GM19438 (cell line): ENCODE data around the gene SP6.

Source experiments
- ATAC-seq: cut with Tn5 transposase; IDR thresholded peaks from one replicate; pipeline ENCODE4 v1.9.1; 2021; ENCODE audit warnings: low read depth; ENCODE audit not compliant: unreplicated experiment

The SP6 gene

DNA sequence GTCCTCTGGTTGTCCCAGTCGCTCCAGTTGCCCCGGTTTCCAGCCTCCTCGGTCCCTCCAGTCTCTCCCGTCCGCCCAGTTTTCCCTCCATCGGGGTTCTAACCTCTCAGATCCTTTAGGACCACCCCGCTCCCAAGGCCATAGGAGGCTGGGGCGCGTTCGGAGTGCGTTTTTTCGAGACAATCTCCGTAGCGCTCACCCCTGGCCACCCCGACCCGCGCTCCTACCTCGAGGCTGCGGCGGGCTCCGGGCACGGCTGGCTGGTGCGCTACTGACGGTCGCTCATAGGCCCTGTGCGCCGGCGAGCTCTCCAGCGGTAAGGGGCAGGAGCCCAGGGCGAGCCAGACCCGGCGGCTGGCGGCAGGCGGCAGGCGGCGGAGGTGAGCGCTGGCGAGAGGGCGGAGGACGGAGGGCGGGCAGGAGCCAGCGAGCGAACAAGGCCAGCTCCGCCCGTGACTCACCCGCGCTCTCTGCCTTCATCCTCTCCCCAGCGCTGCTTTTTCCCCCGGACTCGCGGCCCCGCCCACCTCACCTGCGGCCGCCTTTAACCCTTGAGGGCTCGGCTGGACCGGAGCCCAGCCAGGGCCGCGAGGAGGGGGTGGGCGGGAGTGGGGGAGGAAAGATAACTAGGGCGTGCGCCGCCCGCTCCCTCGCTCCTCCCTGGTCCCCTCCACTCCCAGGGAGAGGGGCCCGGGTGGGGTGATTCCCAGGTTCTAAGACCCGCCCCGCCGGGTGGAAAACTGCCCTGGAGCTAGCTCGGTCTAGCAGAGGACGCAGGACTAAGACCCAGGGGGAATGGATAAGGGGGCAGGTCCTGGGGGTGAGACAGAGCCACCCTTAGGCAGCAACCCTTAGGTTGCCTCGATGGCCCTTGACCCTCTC is at the start of gene SP6:
Gene SP6, minus strand, starts transcription at position 472 of the 882 bp plus-strand sequence. CDS start 2,734 bp downstream, outside the sequence.
- no peak for ATAC-seq

DNA sequence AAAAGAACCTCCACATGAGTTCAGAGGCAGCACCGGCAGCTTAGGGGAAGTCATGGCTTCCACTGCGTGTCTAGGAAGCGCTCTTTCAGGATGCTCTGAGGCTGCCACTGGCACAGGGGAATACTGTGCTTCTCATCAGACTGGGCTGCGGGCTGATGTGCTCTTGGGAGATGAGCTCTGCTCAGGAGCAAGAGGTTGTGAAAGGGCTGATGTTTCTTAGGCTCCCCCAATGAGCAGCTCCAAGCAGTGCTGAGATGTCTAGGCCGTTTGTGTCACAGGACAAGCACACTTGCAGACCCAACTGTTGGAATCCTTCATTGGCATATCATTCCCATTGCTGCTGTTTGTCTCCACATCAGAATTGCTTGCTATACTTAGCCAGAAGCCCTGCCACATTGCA is 48.7 kb upstream of the SP6 start:
- ATAC-seq = no peak

DNA sequence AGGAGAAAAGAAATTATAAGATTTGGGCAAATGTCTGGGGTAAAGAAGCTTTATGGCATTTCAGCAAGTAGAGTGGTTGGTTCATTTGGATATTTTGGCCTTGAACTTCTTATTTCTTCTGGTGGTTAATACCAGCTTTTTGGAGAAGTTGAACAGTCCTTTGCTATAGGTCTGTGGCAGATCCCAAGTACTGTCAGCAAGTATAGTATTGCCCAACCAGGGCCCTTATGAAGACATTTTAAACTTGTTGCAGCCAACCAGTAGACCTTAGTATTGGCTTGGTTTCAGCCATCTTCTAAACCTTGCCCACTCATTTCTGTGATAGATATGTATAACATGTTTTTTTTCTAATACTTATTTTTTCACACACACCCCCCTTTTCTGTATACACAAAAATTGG is 47.3 kb upstream of the SP6 start:
- ATAC-seq = no peak

DNA sequence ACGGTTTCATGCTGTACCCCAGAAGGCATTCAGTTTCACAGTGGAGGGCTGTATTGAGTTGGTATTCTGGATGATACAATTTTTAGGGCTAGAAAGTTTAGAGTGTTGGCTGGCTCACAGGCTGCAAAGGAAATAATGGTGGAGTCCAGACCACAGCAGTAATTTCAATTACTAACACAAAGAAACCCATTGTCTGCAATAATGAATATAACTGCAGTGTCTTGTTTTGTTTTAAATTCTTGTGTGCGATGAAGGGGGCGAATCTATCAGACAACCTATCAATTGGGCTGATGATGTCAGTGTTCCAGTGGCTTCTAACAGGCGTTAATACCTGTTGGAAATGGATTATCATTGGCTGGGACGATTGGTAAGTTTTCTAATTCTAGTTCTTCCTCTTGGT is 46.6 kb upstream of the SP6 start:
- no peak for ATAC-seq

DNA sequence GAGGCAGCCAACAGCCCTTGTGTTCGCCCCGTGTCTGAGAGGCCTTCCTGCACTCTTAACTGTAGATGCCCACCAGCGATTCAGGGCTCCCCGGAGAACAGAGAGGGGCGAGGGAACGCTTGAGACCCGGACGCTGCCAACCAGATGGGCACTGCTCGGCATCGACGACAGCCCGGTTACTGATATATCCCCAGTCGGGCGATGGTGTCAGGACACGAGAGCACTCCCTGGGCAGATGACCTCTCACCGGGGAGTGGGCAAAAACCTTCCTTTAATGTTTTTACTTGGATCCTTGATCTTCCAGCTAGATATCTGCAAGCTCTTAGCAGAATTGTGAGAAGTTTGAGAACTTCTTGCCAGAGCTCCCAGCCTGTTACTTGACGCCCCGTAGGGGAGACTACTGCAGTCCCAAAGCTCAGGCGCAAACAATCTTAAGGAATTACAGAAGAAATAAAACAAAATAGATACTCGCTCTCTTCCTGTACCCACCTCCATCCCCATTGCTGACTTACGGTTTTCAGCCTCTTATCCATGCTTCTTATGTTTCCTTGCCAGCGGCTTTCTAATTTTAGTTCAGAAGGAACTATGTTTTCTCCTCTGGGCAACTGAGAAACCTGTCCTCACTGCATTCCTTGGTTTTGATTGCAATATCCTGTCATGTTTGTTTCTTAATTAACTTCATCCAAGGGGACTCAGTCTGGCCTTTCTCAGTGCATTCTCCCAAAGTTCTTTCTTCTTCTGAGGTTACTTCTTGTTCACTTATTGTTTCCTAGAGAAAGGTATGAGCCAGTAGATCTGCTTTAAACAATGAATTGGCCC is 45.9 kb upstream of the SP6 start:
- ATAC-seq = no peak

DNA sequence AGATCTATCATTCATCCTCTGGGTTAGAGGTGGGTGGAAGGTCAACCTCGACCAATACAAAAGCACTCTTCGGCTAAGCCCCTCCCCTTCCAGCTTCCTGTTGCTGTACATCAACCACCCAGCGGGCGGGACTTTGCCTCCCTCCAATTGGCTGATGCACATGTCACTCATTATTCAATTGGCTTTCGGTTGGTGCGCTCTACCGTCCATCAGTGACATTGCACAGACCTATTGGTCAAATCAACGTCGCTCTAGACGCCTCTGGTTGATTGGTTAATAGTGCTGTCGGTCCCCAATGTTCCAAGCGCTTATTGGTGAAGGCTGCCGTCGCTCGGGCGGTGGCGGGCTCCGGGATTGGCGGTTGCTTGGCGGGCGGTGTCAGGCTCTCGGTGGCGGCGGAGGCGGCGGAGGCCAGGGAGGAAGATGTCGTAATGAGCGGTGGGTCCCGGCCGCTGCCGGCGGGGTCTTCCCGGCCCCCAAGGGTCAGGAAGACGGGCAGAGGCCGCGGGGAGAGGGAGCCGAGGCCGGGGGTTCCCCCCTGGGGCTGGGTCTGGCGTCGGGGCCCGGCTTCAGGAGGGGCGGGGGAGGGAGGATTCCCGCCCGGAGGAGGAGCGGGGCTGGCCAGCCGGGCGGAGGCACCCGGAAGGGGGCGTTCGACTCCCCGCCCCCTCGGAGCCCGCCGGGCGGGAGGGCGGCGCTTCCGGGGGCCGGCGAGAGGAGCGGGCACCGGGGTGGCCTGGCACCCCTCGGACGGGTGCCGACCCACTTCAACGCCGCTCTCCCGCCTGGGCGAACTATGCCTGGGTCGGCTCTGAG is 45.1 kb upstream of the SP6 start, which contains the start of gene SP2:
Gene SP2, plus strand, starts transcription at position 381 of the 816 bp plus-strand sequence. Its CDS starts 51 bp downstream, at position 432.
- peak; percentile 90 for ATAC-seq

DNA sequence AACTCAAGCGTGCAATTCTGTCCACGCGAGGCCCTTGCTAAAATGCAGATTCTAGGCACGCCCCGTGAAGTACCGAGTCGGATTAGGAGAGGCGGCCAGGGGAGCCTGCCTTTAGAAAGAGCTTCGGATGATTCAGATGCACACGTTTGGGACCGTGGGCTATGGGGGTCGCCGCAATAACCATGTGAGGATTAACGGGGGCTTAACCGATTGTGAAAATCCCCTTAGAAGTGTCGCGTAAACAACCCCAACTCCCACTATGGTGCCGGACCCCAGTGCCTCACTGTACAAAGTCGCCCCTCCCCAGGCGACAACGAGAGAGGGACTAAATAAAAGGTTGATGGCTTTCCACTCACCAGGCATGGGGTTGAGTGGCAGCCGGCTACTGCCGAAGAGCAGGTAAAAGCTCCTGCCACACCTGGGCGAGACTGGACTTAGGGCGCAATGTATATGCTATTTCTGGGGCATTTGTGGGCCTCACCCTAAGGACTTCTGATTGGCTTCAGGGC is 44.4 kb upstream of the SP6 start:
- no peak for ATAC-seq

DNA sequence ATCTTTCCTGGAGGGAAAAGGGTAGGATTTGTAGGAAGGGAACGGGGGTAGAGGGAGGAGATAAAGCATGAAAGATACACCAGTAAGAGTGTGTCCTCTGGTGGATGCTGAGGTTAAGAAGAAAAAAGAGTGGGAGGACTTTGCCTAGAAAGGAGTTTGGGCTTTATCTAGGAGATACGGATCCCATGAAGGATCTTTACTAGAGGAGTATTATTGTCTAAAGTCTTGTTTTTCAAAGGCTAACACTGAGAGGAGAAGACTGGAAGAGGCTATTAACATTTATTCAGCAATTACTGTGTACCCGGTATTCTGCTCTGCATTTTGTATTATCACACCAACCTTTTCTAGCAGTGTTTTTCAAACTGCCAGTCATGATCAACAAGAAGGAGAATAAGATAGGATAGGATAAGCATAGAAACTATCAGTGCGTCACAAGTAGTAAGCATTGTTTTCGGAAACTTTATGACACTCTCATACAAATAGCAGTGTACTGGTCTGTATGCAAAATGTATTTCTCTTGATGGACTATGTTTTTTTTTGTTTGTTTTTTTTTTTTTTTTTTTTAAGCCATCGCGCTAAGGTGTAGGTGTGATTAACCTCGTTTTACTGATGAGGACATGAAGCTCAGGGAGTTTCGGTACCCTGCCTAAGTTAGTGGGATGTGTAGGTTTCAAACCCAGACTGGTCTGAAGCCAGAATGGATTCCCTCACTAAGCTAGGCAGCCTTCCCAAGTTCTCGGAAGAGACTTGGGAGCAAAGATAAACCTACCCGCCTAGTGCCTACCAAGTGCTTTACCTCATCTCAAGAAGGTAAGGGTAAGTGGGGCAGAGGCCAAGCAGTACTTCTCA is 43.8 kb upstream of the SP6 start:
- ATAC-seq = no peak

DNA sequence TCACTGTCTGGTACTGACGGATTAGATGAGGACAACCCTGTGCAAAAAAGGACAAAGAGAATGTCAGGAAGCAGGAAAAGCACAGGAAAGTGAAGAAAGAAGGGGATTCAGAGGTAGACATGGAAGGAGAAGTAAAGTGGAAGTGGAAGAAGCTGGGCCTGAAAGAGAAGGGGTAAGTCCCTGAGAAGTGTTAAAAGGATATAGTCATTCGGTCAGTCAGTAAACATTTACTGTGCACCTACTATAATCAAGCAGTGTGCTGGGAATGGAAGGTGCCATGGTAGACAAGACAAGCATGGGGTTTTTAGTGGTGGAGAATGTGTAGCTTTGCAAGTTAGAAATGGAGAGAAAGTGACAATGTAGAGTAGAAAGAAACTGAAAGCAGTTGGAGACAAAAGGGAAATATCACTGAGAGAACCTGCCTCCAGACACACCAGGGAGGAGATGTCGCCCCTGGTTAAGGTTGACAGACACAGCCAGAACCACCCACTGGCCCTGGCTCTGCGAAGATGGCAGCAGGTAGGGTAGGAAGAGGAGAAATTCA is 40.7 kb upstream of the SP6 start:
- ATAC-seq = no peak

DNA sequence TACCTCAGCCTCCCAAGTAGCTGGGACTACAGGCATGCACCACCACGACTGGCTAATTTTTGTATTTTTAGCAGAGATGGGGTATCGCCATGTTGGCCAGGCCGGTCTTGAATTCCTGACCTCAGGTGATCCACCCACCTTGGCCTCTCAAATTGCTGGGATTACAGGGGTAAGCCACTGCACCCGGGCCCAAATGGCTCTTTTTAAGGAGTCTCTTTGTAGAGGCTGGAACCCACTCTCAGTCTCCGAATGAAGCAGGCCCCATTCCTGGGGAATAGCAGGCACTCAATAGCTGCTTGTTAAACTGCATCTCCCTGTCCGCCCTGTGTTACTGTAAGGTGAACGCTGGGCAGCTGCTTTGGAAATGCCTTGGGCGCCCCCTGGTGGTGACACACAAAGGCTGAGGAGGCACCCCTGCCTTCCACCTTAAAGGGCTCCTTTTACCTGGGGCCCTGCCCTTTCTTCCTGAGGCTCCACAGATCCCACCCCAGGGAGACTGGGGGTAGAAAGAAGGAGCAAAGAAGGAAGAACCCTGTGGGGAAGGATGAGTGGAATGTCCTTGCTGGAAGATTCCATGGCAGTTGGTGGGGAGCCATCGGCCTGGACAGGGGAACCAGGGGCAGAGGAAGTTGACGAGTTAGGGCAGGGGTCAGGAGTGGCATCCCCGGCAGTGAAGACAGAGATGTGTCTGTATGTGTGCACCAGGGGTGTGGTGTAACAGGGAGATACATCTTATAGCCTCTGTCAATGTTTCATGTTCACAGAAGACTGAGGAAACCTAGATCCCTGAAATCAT is 39.0 kb upstream of the SP6 start:
- no peak for ATAC-seq

DNA sequence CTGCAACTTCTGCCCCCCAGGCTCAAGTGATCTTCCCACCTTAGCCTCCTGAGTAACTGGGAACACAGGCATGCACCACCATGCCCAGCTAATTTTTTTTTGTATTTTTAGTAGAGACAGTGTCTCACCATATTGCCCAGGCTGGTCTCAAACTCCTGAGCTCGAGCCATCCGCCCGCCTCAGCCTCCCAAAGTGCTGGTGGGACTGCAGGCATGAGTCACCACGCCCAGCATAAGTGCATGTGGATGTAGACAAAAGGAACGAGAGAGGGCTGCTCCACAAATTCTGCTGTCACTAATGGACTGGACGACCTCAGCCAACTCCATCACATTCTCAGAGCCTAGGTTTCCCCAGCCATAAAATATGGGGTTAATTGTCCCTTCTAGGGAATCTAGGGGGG is 37.3 kb upstream of the SP6 start:
- ATAC-seq = no peak

DNA sequence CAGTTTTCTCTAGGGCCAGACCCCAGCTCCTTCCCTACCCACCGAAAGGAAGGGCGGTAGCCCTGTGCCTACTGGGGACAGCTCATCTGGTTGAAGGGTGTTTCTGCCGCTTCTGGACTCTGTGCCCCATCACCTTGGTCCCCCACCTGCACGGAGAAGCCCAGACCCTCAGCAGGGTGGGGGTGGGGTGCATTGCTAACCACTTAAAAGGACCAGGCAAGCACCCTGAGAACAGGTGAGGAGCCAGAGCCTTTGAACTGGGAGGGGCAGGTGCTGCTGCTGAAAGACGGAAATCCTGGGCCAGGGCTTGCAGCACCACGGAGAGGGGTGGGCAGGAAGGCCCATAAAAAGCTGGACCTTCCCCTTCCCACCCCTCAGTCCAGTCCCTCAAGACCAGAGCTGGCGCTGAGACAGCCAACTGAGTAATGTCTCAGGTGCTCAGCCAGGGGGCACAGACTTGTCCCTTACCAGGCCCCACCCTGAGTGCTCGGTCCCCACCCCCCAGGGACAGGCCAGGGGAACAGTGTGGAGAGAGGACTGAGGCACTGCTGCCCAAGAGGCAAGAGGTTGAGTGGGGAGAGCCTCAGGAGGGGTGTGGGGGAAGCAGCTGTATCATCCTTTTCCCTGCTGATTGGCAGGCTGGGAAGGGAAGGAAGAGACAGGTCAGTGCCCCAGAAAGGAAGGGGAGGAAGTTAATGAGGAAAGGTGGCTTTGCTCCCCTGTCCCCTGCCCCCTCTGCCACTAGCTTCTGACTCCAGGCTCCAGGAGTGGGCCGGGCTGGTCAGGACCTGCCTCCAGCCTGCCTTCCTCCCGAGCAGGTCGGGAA is 34.2 kb upstream of the SP6 start:
- no peak for ATAC-seq

DNA sequence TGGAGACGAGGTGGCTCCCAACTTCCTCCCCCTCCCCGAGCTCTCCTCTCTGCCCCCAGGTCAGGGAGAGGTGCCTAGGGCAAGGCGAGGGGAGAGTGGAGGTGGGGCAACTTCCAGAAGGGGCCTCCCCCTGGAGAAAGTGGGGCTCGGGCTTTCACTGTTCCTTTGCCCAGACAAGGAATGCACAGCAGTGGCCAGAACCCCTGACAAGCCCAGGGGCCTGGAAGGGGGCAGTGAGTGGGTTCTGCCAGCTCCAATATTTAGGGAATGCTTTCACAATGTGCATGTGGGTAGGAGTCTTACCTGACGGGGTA is 33.4 kb upstream of the SP6 start:
- no peak for ATAC-seq

DNA sequence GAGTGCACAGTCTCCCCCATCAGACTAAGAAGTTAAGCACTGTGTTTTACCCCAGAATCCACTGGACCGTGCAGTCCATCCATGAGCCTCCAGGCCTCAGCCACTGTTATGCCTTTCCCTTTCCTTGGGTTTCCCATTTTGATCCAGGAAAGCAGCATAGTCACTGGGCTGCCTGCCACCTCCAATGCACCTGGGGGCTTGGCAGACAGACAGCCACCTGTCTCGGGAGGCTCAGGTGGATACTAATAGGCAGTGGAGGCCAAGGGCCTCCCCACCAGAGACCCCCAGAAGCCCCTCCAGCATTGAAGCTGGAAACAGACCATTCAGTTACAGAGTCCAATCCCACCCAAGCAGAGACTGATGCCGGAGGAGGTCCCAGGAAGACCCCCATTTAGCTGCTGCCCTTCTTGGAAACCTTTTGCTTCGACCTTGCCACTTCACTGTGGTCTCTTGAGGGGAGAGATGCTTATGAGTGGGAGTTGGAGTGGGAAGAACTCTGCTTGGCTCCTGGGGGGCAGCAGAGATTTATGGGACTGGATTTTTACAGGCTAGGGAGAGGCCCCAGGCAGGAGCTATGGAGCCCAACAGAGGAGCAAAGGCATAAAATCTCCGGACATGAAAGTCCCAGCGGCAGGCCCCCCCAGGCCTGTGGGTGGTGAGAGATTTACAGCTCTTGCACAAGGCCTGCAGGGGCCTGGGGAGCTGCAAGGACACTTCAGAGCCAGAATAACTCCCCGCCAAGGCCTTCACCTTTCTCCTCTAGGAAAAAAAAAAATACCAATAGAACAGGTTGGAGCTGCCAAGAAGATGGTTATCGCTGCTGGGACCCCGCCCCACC is 32.8 kb upstream of the SP6 start:
- ATAC-seq = no peak

DNA sequence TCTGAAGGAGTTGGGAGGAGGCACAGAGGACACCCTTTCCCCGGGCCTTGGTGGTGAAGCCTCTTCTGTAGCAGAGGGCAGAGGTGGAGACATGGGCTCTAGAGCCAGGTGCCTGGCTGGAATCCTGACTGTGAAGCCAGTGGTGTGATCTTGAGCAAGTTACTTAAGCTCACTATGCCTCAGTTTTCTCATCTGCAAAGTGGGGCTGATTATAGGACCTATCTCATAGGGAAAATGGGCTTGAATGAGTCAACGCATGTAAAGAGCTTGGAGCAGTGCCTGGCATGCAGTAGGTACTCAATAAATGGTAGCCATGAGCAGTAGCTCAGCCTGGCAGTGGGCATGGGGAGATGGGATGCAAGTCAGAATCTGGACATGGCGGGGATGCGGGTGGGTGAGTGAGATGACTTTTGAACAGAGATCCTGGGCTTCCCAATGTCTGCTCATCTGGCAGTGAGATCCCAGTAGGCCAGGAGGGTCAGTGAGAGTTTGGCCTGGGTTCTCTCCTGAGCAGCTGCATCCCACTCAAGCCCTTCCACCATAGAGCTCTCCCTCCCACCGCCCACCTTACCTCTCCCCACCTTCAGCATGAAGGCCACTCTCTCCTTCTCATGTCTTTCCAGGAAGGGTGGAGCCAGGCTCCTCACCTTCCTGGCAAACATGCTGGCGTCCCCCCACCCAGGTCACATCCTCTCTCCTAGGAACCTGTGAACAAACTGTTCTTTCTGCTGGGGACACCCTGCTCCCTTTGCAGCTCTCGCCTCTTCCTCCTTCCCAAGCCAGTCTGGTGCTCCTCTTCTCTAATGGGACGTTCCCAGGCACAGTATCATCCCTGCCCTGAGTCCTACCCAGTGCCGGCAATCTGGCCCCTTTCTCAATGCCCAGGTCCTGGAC is 32.0 kb upstream of the SP6 start:
- no peak for ATAC-seq

DNA sequence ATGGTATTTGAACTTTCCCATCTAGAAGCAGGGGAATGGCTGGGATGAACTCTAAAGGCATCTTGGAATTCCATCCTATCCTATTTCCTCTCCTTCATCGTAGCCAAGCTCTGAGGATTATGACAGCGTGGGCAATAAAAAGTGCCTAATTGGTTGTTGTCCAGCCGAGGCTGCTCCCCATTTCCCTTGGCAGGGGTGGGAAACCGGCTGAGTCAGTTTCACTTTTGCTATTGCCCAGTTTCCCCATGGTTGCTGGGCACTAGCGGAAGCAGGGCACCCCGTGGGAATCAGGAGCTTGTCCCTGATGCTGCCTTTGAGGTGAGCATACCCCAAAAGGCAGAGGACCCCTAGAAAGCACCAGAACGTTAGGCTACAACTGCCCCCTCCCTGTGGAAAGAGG is 31.3 kb upstream of the SP6 start:
- ATAC-seq = no peak
